Liver (tissue), 9 donors: ENCODE measurements around the gene CITED2. TPM values are rescaled to one million over a fixed set of nuclear protein-coding genes. Genes with fewer than 3 reads are reported as not detected.

Source experiments
- DNase-seq: peaks from one replicate; pipeline ENCODE4 v3.0.0-alpha.2; 2017; ENCODE audit warnings: low spot score
- H3K27ac ChIP-seq, 2 donors: one replicate each; pipeline ENCODE4 v1.7.0; 2013; ENCODE audit warnings: inconsistent platforms in 2 of 2, low read length in 2 of 2, control low read depth in 1 of 2, low read depth in 1 of 2, mild to moderate bottlenecking in 1 of 2
- H3K27me3 ChIP-seq, 4 donors: one replicate each; pipeline versions ENCODE4 v1.6.1 to v1.7.0; 2013; ENCODE audit warnings: low read length in 3 of 4, inconsistent platforms in 1 of 4, mild to moderate bottlenecking in 1 of 4, moderate library complexity in 1 of 4; ENCODE audit not compliant: control insufficient read depth in 4 of 4, insufficient read depth in 4 of 4
- H3K36me3 ChIP-seq, 4 donors: one replicate each; pipeline versions ENCODE4 v1.6.1 to v1.7.0; 2013; ENCODE audit warnings: low read length in 3 of 4, mild to moderate bottlenecking in 3 of 4, low read depth in 1 of 4, moderate library complexity in 1 of 4; ENCODE audit not compliant: control insufficient read depth in 4 of 4, insufficient read depth in 3 of 4
- H3K4me1 ChIP-seq, 4 donors: one replicate each; pipeline versions ENCODE4 v1.6.1 to v1.7.0; 2013; ENCODE audit warnings: low read length in 3 of 4, mild to moderate bottlenecking in 3 of 4, moderate library complexity in 1 of 4; ENCODE audit not compliant: control insufficient read depth in 4 of 4, insufficient read depth in 4 of 4
- H3K4me3 ChIP-seq, 3 donors: one replicate each; pipeline versions ENCODE4 v1.6.1 to v1.7.0; 2013; ENCODE audit warnings: low read length in 3 of 3, control low read depth in 1 of 3, low read depth in 1 of 3, mild to moderate bottlenecking in 1 of 3
- H3K9ac ChIP-seq, 2 donors: one replicate each; pipeline ENCODE4 v1.7.0; 2013; ENCODE audit warnings: low read length in 2 of 2, mild to moderate bottlenecking in 2 of 2, moderate library complexity in 2 of 2, control low read depth in 1 of 2, low read depth in 1 of 2
- H3K9me3 ChIP-seq, 4 donors: one replicate each; pipeline versions ENCODE4 v1.6.1 to v1.7.0; 2013; ENCODE audit warnings: low read length in 3 of 4; ENCODE audit not compliant: control insufficient read depth in 4 of 4
- FOXA1 ChIP-seq: IDR thresholded peaks from 2 replicates; pipeline ENCODE4 v1.6.1; 2016; ENCODE audit warnings: antibody characterized with exemption
- FOXA2 ChIP-seq: IDR thresholded peaks from 2 replicates; pipeline ENCODE4 v1.6.1; 2016; ENCODE audit warnings: antibody characterized with exemption
- HNF4G ChIP-seq: IDR thresholded peaks from 2 replicates; pipeline ENCODE4 v1.6.1; 2016; ENCODE audit warnings: antibody characterized with exemption
- JUND ChIP-seq, 2 donors: IDR thresholded peaks; 2 replicates each; pipeline ENCODE4 v1.6.1; 2016; ENCODE audit warnings: antibody characterized with exemption in 2 of 2
- MAX ChIP-seq: IDR thresholded peaks from 2 replicates; pipeline ENCODE4 v1.6.1; 2016; ENCODE audit warnings: antibody characterized with exemption
- NR2F2 ChIP-seq: IDR thresholded peaks from 2 replicates; pipeline ENCODE4 v1.6.1; 2016; ENCODE audit warnings: antibody characterized with exemption
- RAD21 ChIP-seq, 2 donors: IDR thresholded peaks; 2 replicates each; pipeline ENCODE4 v1.6.1; 2016; ENCODE audit warnings: antibody characterized with exemption in 2 of 2, mild to moderate bottlenecking in 2 of 2
- RXRA ChIP-seq, 2 donors: IDR thresholded peaks; 2 replicates each; pipeline ENCODE4 v1.6.1; 2017 to 2018; ENCODE audit warnings: antibody characterized with exemption in 2 of 2, mild to moderate bottlenecking in 1 of 2
- SP1 ChIP-seq: IDR thresholded peaks from 2 replicates; pipeline ENCODE4 v1.6.1; 2018; ENCODE audit warnings: antibody characterized with exemption, mild to moderate bottlenecking
- YY1 ChIP-seq: IDR thresholded peaks from 2 replicates; pipeline ENCODE4 v1.6.1; 2016; ENCODE audit warnings: antibody characterized with exemption, mild to moderate bottlenecking
- WGBS: extraction: QIAGEN DNeasy Blood & Tissue Kit; methylation state at CpG from one replicate; pipeline ENCODE4 v1.1.7; 2013; 5-methylcytosine and 5-hydroxymethylcytosine counted together
- polyA plus RNA-seq, 2 donors: library from polyadenylated mRNA; stranded (reverse) in 1 of 2; unstranded in 1 of 2; fragments of 200-250 nt in 1 of 2; fragments of >200 nt in 1 of 2; fragmentation: Nextera tagmentation in 1 of 2; extraction: Ambion mirVana in 1 of 2; gene quantifications; one replicate each; pipeline versions ENCODE4 v1.2.1 to v1.2.3, GENCODE V29; 2013 to 2015
- total RNA-seq, 2 donors: library from RNA; depleted of rRNA; stranded (reverse); fragments of >200 nt; gene quantifications; one replicate each; pipeline ENCODE4 v1.2.3, GENCODE V29; 2014
- TF ChIP-seq, protein P1 (sequence below): IDR thresholded peaks from 2 replicates; pipeline ENCODE4 v1.6.1; 2016; ENCODE audit warnings: antibody characterized with exemption, mild to moderate bottlenecking
- TF ChIP-seq, protein P2 (sequence below): fragments of 150-350 bp; IDR thresholded peaks from 2 replicates; pipeline ENCODE4 v1.5.1; 2017; ENCODE audit warnings: improper control_type of control experiment, low read depth, low read length; ENCODE audit not compliant: missing input control
- TF ChIP-seq, protein P3 (sequence below): IDR thresholded peaks from 2 replicates; pipeline ENCODE4 v1.6.1; 2016; ENCODE audit warnings: antibody characterized with exemption
- donor health status: healthy.
- donor health status: healthy.
- donor health status: healthy.
- donor health status: healthy.
- donor health status: healthy.

CITED2 gene
- total and polyA plus RNA-seq, 4 donors: 9.9 to 57.1 (median 22.5) TPM

GRCh38 chr6:139334806-139335446 lies 39.5 kb downstream of the CITED2 start:
- no peak overlapping the region for H3K27ac ChIP-seq
- TF ChIP-seq, protein P1, sequence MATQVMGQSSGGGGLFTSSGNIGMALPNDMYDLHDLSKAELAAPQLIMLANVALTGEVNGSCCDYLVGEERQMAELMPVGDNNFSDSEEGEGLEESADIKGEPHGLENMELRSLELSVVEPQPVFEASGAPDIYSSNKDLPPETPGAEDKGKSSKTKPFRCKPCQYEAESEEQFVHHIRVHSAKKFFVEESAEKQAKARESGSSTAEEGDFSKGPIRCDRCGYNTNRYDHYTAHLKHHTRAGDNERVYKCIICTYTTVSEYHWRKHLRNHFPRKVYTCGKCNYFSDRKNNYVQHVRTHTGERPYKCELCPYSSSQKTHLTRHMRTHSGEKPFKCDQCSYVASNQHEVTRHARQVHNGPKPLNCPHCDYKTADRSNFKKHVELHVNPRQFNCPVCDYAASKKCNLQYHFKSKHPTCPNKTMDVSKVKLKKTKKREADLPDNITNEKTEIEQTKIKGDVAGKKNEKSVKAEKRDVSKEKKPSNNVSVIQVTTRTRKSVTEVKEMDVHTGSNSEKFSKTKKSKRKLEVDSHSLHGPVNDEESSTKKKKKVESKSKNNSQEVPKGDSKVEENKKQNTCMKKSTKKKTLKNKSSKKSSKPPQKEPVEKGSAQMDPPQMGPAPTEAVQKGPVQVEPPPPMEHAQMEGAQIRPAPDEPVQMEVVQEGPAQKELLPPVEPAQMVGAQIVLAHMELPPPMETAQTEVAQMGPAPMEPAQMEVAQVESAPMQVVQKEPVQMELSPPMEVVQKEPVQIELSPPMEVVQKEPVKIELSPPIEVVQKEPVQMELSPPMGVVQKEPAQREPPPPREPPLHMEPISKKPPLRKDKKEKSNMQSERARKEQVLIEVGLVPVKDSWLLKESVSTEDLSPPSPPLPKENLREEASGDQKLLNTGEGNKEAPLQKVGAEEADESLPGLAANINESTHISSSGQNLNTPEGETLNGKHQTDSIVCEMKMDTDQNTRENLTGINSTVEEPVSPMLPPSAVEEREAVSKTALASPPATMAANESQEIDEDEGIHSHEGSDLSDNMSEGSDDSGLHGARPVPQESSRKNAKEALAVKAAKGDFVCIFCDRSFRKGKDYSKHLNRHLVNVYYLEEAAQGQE: no peak
- TF ChIP-seq SP1 (no peak), MAX (no peak), NR2F2 (no peak)
- H3K9ac ChIP-seq: no peak overlapping the region
- H3K36me3 ChIP-seq: no peaks in the 10 kb centered on the region
- no peak for DNase-seq
- peaks cover 0 to 3% (median 0%) of the 10 kb centered on the region in 4 donors for H3K4me1 ChIP-seq
- H3K9me3 ChIP-seq: no peaks in the 10 kb centered on the region
- 82% methylated on average over 5 of the region's 5 CpGs for WGBS
- H3K27me3 ChIP-seq: no peaks in the 10 kb centered on the region
- H3K4me3 ChIP-seq: no peak overlapping the region

DNA sequence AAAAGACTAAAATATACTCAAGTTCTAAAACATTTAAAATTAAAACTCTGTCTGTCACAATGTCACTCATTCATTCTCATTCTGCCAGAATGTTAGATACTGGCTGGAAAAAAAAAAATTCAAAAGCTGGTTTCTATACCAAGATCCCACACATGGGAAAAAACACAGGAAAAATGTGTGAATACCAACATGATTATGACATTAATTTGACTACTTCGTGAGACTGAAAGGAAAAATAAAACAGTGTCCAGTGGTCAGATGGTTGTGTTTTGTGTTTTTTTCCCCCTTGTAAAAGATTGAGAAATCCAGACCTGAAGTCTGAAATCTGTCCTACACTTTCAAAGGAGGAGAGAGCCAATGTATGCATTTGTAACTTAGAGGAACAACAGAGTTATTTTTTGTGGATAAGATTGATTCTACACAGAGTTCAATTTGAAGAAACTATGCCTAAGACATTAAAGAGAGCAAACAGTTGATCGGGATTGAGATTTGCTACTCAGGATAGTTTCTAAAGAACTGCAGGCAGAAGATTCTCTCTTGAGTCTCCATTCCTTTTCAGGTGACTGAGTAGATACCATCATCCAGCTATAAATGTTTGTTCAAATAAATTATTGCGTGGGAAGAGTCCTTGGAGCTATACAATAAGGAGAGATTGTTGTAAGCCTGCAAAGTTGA lies 43.5 kb downstream of the CITED2 start:
- Histone ChIP-seq H3K4me3 (no peak overlapping the region), H3K36me3 (no peaks in the 10 kb centered on the region), H3K9ac (no peak overlapping the region), H3K4me1 (no peaks in the 10 kb centered on the region), H3K9me3 (no peaks in the 10 kb centered on the region), H3K27ac (no peak overlapping the region), H3K27me3 (no peaks in the 10 kb centered on the region)
- no peak for DNase-seq
- no peak for TF ChIP-seq SP1
- no peak for TF ChIP-seq FOXA2
- TF ChIP-seq RXRA (IDR thresholded peaks at IDR 0.05): no peak
- no peak for TF ChIP-seq NR2F2
- TF ChIP-seq JUND (IDR thresholded peaks at IDR 0.05): no peak
- TF ChIP-seq, protein P2, sequence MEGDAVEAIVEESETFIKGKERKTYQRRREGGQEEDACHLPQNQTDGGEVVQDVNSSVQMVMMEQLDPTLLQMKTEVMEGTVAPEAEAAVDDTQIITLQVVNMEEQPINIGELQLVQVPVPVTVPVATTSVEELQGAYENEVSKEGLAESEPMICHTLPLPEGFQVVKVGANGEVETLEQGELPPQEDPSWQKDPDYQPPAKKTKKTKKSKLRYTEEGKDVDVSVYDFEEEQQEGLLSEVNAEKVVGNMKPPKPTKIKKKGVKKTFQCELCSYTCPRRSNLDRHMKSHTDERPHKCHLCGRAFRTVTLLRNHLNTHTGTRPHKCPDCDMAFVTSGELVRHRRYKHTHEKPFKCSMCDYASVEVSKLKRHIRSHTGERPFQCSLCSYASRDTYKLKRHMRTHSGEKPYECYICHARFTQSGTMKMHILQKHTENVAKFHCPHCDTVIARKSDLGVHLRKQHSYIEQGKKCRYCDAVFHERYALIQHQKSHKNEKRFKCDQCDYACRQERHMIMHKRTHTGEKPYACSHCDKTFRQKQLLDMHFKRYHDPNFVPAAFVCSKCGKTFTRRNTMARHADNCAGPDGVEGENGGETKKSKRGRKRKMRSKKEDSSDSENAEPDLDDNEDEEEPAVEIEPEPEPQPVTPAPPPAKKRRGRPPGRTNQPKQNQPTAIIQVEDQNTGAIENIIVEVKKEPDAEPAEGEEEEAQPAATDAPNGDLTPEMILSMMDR: no peak
- no peak for TF ChIP-seq RAD21 (IDR thresholded peaks at IDR 0.05)
- TF ChIP-seq, protein P1: no peak
- TF ChIP-seq, protein P3, sequence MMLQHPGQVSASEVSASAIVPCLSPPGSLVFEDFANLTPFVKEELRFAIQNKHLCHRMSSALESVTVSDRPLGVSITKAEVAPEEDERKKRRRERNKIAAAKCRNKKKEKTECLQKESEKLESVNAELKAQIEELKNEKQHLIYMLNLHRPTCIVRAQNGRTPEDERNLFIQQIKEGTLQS: no peak
- no peak for TF ChIP-seq HNF4G
- no peak for TF ChIP-seq FOXA1
- no peak for TF ChIP-seq YY1
- WGBS: 66% methylated on average over 3 of the region's 3 CpGs
